Measurements from ENCODE around the gene BPIFB1.

Gene BPIFB1

GRCh38 chr20:33280000-33280680 lies 2.9 kb upstream of the BPIFB1 start:
- DNase-seq (ENCODE audit: low spot score in 2 of 2): no peak
- Mint-ChIP-seq H3K4me3 (no peak overlapping the region), H3K4me1 (no peaks in the 10 kb centered on the region), H3K27ac (no peak overlapping the region), H3K9me3 (no peaks in the 10 kb centered on the region), H3K36me3 (no peaks in the 10 kb centered on the region)
- ATAC-seq: no peak

- no peak overlapping the region for H3K4me3 Mint-ChIP-seq
- ATAC-seq (no peak), DNase-seq (ENCODE audit: low spot score in 2 of 2) (no peak)
- H3K36me3 Mint-ChIP-seq: no peaks in the 10 kb centered on the region
- no peaks in the 10 kb centered on the region for H3K4me1 Mint-ChIP-seq
- no peaks in the 10 kb centered on the region for H3K9me3 Mint-ChIP-seq
- no peak overlapping the region for H3K27ac Mint-ChIP-seq
These were observed 2.2 kb upstream of the BPIFB1 start for GRCh38 chr20:33280775-33281174.

GRCh38 chr20:33281550-33282146 lies 1.4 kb upstream of the BPIFB1 start:
- H3K27ac Mint-ChIP-seq: no peak overlapping the region
- DNase-seq (ENCODE audit: low spot score in 2 of 2) (no peak), ATAC-seq (no peak)
- no peak overlapping the region for H3K4me3 Mint-ChIP-seq
- no peaks in the 10 kb centered on the region for H3K9me3 Mint-ChIP-seq
- H3K36me3 Mint-ChIP-seq: no peaks in the 10 kb centered on the region
- H3K4me1 Mint-ChIP-seq: no peaks in the 10 kb centered on the region

GRCh38 chr20:33282196-33282934 lies 649 bp upstream of the BPIFB1 start:
- Mint-ChIP-seq H3K9me3 (no peaks in the 10 kb centered on the region), H3K4me3 (no peak overlapping the region), H3K36me3 (no peaks in the 10 kb centered on the region), H3K4me1 (no peaks in the 10 kb centered on the region), H3K27ac (no peak overlapping the region)
- no peak for ATAC-seq
- no peak for DNase-seq (ENCODE audit: low spot score in 2 of 2)

- Mint-ChIP-seq H3K9me3 (no peaks in the 10 kb centered on the region), H3K36me3 (no peaks in the 10 kb centered on the region), H3K4me1 (no peaks in the 10 kb centered on the region), H3K27ac (no peak overlapping the region), H3K4me3 (no peak overlapping the region)
- ATAC-seq: no peak
- DNase-seq (ENCODE audit: low spot score in 2 of 2): no peak
These were observed 1.3 kb downstream of the BPIFB1 start for GRCh38 chr20:33284284-33284683.

- DNase-seq (ENCODE audit: low spot score in 2 of 2) (no peak), ATAC-seq (no peak)
- no peaks in the 10 kb centered on the region for H3K36me3 Mint-ChIP-seq
- no peaks in the 10 kb centered on the region for H3K4me1 Mint-ChIP-seq
- H3K9me3 Mint-ChIP-seq: no peaks in the 10 kb centered on the region
- H3K27ac Mint-ChIP-seq: no peak overlapping the region
- no peak overlapping the region for H3K4me3 Mint-ChIP-seq
These were observed 1.9 kb downstream of the BPIFB1 start for GRCh38 chr20:33284937-33285336.

- H3K9me3 Mint-ChIP-seq: no peaks in the 10 kb centered on the region
- no peaks in the 10 kb centered on the region for H3K4me1 Mint-ChIP-seq
- H3K27ac Mint-ChIP-seq: no peak overlapping the region
- DNase-seq (ENCODE audit: low spot score in 2 of 2) (no peak), ATAC-seq (no peak)
- H3K4me3 Mint-ChIP-seq: no peak overlapping the region
- H3K36me3 Mint-ChIP-seq: no peaks in the 10 kb centered on the region
These were observed 3.0 kb downstream of the BPIFB1 start for GRCh38 chr20:33285861-33286495.

GRCh38 chr20:33287884-33288283 lies 4.9 kb downstream of the BPIFB1 start:
- DNase-seq (ENCODE audit: low spot score in 2 of 2) (no peak), ATAC-seq (no peak)
- H3K4me1 Mint-ChIP-seq: peaks cover 6% of the 10 kb centered on the region
- H3K9me3 Mint-ChIP-seq: no peaks in the 10 kb centered on the region
- no peak overlapping the region for H3K4me3 Mint-ChIP-seq
- H3K36me3 Mint-ChIP-seq: no peaks in the 10 kb centered on the region
- no peak overlapping the region for H3K27ac Mint-ChIP-seq

- no peak overlapping the region for H3K4me3 Mint-ChIP-seq
- no peak for ATAC-seq
- no peaks in the 10 kb centered on the region for H3K9me3 Mint-ChIP-seq
These were observed 7.8 kb downstream of the BPIFB1 start for GRCh38 chr20:33290852-33291251.

GRCh38 chr20:33291416-33291815 lies 8.4 kb downstream of the BPIFB1 start:
- DNase-seq (ENCODE audit: low spot score in 2 of 2) (no peak), ATAC-seq (no peak)
- H3K27ac Mint-ChIP-seq: no peak overlapping the region
- H3K9me3 Mint-ChIP-seq: no peaks in the 10 kb centered on the region
- no peaks in the 10 kb centered on the region for H3K36me3 Mint-ChIP-seq
- H3K4me1 Mint-ChIP-seq: peaks cover 6% of the 10 kb centered on the region
- H3K4me3 Mint-ChIP-seq: no peak overlapping the region

More at GRCh38 chr20:33290852-33291251, 7.8 kb downstream of the BPIFB1 start:
- no peaks in the 10 kb centered on the region for H3K36me3 Mint-ChIP-seq
- H3K4me1 Mint-ChIP-seq: peaks cover 6% of the 10 kb centered on the region
- DNase-seq (ENCODE audit: low spot score in 2 of 2): no peak
- H3K27ac Mint-ChIP-seq: no peak overlapping the region

- Mint-ChIP-seq H3K4me3 (no peak overlapping the region), H3K27ac (no peak overlapping the region), H3K36me3 (no peaks in the 10 kb centered on the region), H3K9me3 (no peaks in the 10 kb centered on the region), H3K4me1 (peaks cover 6% of the 10 kb centered on the region)
- DNase-seq (ENCODE audit: low spot score in 2 of 2): peak; percentile 71 to 85
- ATAC-seq: peak; percentile 51
These were observed 8.9 kb downstream of the BPIFB1 start for GRCh38 chr20:33291830-33292355.

- Mint-ChIP-seq H3K4me1 (peaks cover 6% of the 10 kb centered on the region), H3K27ac (no peak overlapping the region), H3K9me3 (no peaks in the 10 kb centered on the region), H3K4me3 (no peak overlapping the region), H3K36me3 (no peaks in the 10 kb centered on the region)
- ATAC-seq: no peak
- no peak for DNase-seq (ENCODE audit: low spot score in 2 of 2)
These were observed 13.2 kb downstream of the BPIFB1 start for GRCh38 chr20:33296206-33296605.

- no peaks in the 10 kb centered on the region for H3K36me3 Mint-ChIP-seq
- H3K4me1 Mint-ChIP-seq: no peaks in the 10 kb centered on the region
- no peak for DNase-seq (ENCODE audit: low spot score in 2 of 2)
- no peaks in the 10 kb centered on the region for H3K9me3 Mint-ChIP-seq
- no peak overlapping the region for H3K27ac Mint-ChIP-seq
- no peak for ATAC-seq
- no peak overlapping the region for H3K4me3 Mint-ChIP-seq
These were observed 15.4 kb downstream of the BPIFB1 start for GRCh38 chr20:33298391-33298790.

- Mint-ChIP-seq H3K4me1 (no peaks in the 10 kb centered on the region), H3K36me3 (no peaks in the 10 kb centered on the region), H3K4me3 (no peak overlapping the region), H3K9me3 (no peaks in the 10 kb centered on the region), H3K27ac (no peak overlapping the region)
- DNase-seq (ENCODE audit: low spot score in 2 of 2): peak; percentile 79 to 89
- peak; percentile 82 for ATAC-seq
These were observed 16.1 kb downstream of the BPIFB1 start for GRCh38 chr20:33299111-33299603.

- Mint-ChIP-seq H3K9me3 (no peaks in the 10 kb centered on the region), H3K4me3 (no peak overlapping the region), H3K36me3 (no peaks in the 10 kb centered on the region), H3K27ac (no peak overlapping the region), H3K4me1 (no peaks in the 10 kb centered on the region)
- ATAC-seq (no peak), DNase-seq (ENCODE audit: low spot score in 2 of 2) (no peak)
These were observed 18.3 kb downstream of the BPIFB1 start for GRCh38 chr20:33301192-33301930.
